Calu3 (cell line): ENCODE data around the gene ANKHD1. TPM values are rescaled to one million over a fixed set of nuclear protein-coding genes. Genes with fewer than 3 reads are reported as not detected.

Experiments
- BruUV-seq: library from RNA; stranded (reverse); fragments of 400-500 nt; replicated peaks from 2 replicates; lab custom pipeline; 2021; lab: Mats Ljungman, UMichigan
- CTCF ChIA-PET: fragments of 300-600 bp; sonication (Branson Sonifier 250); formaldehyde crosslinking; loops from one replicate; lab custom pipeline; 2022; ENCODE audit warnings: antibody characterized with exemption; lab: Charles Lee
- DNase-seq: peaks from one replicate; pipeline ENCODE4 v3.0.0; 2022
- H3K27ac Mint-ChIP-seq: one replicate; pipeline ENCODE4 v1.8.0; 2022; ENCODE audit warnings: mixed read lengths; ENCODE audit not compliant: unreplicated experiment
- H3K27me3 Mint-ChIP-seq: one replicate; pipeline ENCODE4 v1.8.0; 2022; ENCODE audit warnings: mixed read lengths; ENCODE audit not compliant: unreplicated experiment
- H3K36me3 Mint-ChIP-seq: one replicate; pipeline ENCODE4 v1.8.0; 2022; ENCODE audit warnings: mild to moderate bottlenecking, moderate library complexity, mixed read lengths; ENCODE audit not compliant: insufficient read depth, unreplicated experiment
- H3K4me1 Mint-ChIP-seq: one replicate; pipeline ENCODE4 v1.8.0; 2022; ENCODE audit warnings: mild to moderate bottlenecking, low read depth, mixed read lengths; ENCODE audit not compliant: unreplicated experiment
- H3K4me3 Mint-ChIP-seq: one replicate; pipeline ENCODE4 v1.8.0; 2022; ENCODE audit warnings: mild to moderate bottlenecking, low read depth, moderate library complexity, mixed read lengths; ENCODE audit not compliant: unreplicated experiment
- H3K9me3 Mint-ChIP-seq: one replicate; pipeline ENCODE4 v1.8.0; 2022; ENCODE audit warnings: low read depth, mixed read lengths; ENCODE audit not compliant: unreplicated experiment
- intact Hi-C: fragments of 100-400 bp; cut with micrococcal nuclease; formaldehyde crosslinking; loops from one replicate; pipeline ENCODE4 v1.10.0; 2022; ENCODE audit not compliant: unreplicated experiment
- total RNA-seq: library from RNA; stranded (reverse); gene quantifications from 2 replicates; pipeline ENCODE4 v1.2.3, GENCODE V29; 2022
- TF ChIP-seq, protein P1 (sequence below): fragments of 200-600 bp; IDR thresholded peaks from one replicate; pipeline ENCODE4 v1.8.0; 2022; ENCODE audit warnings: antibody characterized with exemption; ENCODE audit not compliant: unreplicated experiment

The ANKHD1 gene
- total RNA-seq, 1 experiment from 2014 or later: 167 TPM

DNA sequence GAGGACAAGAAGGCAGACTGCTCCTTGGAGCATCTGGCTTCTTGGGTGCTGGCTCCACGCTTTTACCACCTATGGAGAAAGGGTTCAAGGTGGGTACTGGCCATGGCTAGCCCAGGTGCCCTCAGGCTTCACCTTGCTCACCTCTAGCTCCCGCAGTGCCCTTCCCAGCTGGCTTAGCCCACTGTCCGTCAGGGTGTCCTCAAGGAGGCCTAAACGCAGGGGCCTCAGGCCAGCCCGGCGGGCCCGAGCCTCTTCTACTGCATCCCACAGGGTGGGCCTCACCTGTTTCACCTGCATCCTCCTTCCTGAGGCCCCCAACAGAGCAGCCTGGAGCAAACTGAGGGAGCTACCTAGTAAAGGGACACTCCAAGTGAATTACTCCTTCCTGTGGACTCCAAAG lies 172.1 kb downstream of the ANKHD1 start:
- CTCF ChIA-PET: no interaction called here
- no TSS peak for BruUV-seq
- Mint-ChIP-seq H3K4me1 (peaks cover 18% of the 10 kb centered on the region), H3K36me3 (no peaks in the 10 kb centered on the region), H3K4me3 (no peak overlapping the region), H3K27me3 (no peaks in the 10 kb centered on the region), H3K9me3 (no peaks in the 10 kb centered on the region), H3K27ac (no peak overlapping the region)
- intact Hi-C loops: loop anchor here (10.0 kb wide), 1 partner anchor 151 kb away; no protein-coding TSS in a partner anchor
- DNase-seq: no peak
- TF ChIP-seq, protein P1, sequence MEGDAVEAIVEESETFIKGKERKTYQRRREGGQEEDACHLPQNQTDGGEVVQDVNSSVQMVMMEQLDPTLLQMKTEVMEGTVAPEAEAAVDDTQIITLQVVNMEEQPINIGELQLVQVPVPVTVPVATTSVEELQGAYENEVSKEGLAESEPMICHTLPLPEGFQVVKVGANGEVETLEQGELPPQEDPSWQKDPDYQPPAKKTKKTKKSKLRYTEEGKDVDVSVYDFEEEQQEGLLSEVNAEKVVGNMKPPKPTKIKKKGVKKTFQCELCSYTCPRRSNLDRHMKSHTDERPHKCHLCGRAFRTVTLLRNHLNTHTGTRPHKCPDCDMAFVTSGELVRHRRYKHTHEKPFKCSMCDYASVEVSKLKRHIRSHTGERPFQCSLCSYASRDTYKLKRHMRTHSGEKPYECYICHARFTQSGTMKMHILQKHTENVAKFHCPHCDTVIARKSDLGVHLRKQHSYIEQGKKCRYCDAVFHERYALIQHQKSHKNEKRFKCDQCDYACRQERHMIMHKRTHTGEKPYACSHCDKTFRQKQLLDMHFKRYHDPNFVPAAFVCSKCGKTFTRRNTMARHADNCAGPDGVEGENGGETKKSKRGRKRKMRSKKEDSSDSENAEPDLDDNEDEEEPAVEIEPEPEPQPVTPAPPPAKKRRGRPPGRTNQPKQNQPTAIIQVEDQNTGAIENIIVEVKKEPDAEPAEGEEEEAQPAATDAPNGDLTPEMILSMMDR: no peak

DNA sequence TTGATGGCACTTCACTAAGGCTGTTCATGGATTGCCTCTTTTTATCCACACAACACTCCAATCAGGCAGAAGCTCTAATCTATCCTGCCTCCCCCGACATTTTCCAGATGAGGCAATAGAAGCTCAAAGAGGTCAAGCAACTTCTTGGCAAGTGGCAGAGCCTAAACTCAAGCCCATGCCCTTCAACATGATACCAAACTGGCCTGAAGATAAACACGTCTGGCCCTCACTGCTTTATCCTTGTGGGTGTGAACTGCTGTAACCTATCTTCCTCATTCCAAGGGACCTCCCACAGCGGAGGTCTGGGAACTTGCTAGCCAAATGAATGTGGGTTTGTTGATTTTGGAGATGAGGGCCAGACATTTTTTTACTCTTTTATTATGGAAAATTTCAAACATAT lies 172.5 kb downstream of the ANKHD1 start:
- intact Hi-C loops: loop anchor here (10.0 kb wide), 1 partner anchor 151 kb away; no protein-coding TSS in a partner anchor

DNA sequence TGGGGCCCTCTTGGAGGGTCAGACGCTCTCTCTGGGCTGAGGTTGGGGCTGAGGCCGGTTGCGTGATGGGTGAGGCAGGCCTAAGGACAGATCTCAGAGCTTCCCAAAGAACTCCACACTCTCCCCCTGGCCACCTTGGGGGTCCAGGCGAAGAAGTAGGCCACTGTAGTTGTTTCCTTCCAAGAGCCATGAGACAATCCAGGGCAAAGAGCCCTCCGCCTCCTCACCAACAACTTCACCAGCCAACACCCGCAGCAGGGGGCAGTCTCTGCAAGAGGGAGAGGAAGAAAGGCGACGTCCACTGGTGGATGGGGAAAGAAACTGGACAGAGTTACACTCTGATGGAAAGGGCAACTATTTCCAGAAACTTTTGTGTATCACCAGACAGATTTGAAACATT lies 173.7 kb downstream of the ANKHD1 start:
- TF ChIP-seq, protein P1: no peak
- Mint-ChIP-seq H3K36me3 (no peaks in the 10 kb centered on the region), H3K27me3 (no peaks in the 10 kb centered on the region), H3K4me1 (peaks cover 18% of the 10 kb centered on the region), H3K4me3 (no peak overlapping the region), H3K9me3 (no peaks in the 10 kb centered on the region), H3K27ac (no peak overlapping the region)
- BruUV-seq: no TSS peak
- DNase-seq: peak; percentile 66
- intact Hi-C loops: loop anchor here (1.0 to 10.0 kb wide), 2 partner anchors 60 to 149 kb away; no protein-coding TSS in a partner anchor
- CTCF ChIA-PET: interaction anchor here (1.2 kb wide), 1 partner anchor 18 kb away, joined by 3 read pairs; the partner anchor contains the start of gene SRA1

More for the DNA sequence above, 172.5 kb downstream of the ANKHD1 start:
- Mint-ChIP-seq H3K4me3 (no peak overlapping the region), H3K27me3 (no peaks in the 10 kb centered on the region), H3K27ac (no peak overlapping the region), H3K4me1 (peaks cover 18% of the 10 kb centered on the region), H3K36me3 (no peaks in the 10 kb centered on the region), H3K9me3 (no peaks in the 10 kb centered on the region)
- DNase-seq: no peak
- TF ChIP-seq, protein P1: no peak
- BruUV-seq: no TSS peak
- CTCF ChIA-PET: interaction anchor here (1.2 kb wide), 1 partner anchor 17 kb away, joined by 3 read pairs; the partner anchor contains the start of gene SRA1

DNA sequence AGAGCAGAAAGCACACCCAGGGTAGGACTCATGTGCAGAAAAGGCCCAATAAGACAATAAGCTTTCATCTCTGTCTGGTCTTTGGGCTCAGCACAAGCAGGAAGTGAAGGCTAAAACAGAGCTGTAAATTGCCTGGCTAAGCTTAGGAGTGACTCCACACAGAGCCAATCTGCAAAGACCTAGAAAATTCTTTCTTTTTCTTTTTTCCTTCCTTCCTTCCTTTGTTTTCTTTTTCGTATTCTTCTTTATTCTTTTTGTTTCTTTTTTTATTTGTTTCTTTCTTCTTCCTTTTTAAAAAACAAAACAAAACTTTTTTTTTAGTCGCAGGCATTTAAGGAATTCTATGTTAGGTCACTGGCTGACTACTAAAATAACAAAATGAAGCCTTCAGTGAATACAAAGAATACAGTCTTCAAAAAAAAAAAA lies 175.2 kb downstream of the ANKHD1 start:
- no TSS peak for BruUV-seq
- Mint-ChIP-seq H3K9me3 (no peaks in the 10 kb centered on the region), H3K27ac (no peak overlapping the region), H3K4me1 (peaks cover 18% of the 10 kb centered on the region), H3K27me3 (no peaks in the 10 kb centered on the region), H3K36me3 (no peaks in the 10 kb centered on the region), H3K4me3 (no peak overlapping the region)
- CTCF ChIA-PET: interaction anchor here (0.6 to 1.7 kb wide), 2 partner anchors 56 to 135 kb away, joined by 3 to 7 read pairs; partner anchors contain the start of gene CD14
- no peak for DNase-seq
- TF ChIP-seq, protein P1: no peak
- intact Hi-C loops: loop anchor here (10.0 kb wide), 1 partner anchor 148 kb away; no protein-coding TSS in a partner anchor
